Loucy (cell line): ENCODE data around the gene JAM3.
A peak's percentile ranks its signal among the peaks of the same experiment; 100 is the strongest.

Experiments
- H2AFZ ChIP-seq: fragments of 200-600 bp; sonication (generic); 2 replicates; pipeline ENCODE4 v1.6.0; 2016; ENCODE audit warnings: antibody characterized with exemption, mild to moderate bottlenecking, low read length, moderate library complexity
- H3F3A ChIP-seq: fragments of 200-600 bp; 2 replicates; pipeline ENCODE4 v1.6.0; 2016; ENCODE audit warnings: antibody characterized with exemption, low read depth, mild to moderate bottlenecking
- H3K27me3 ChIP-seq: fragments of 200-600 bp; sonication (generic); 2 replicates; pipeline ENCODE4 v1.6.1; 2014; ENCODE audit warnings: low read length, mild to moderate bottlenecking; ENCODE audit not compliant: insufficient read depth, poor library complexity, severe bottlenecking
- H3K36me3 ChIP-seq: fragments of 200-600 bp; sonication (generic); 2 replicates; pipeline ENCODE4 v1.6.1; 2016; ENCODE audit warnings: low read length; ENCODE audit not compliant: insufficient read depth
- H3K4me1 ChIP-seq: fragments of 200-600 bp; sonication (generic); 2 replicates; pipeline ENCODE4 v1.5.1; 2014; ENCODE audit warnings: low read length, mild to moderate bottlenecking; ENCODE audit not compliant: insufficient read depth, poor library complexity, severe bottlenecking
- H3K4me2 ChIP-seq: fragments of 200-600 bp; sonication (generic); 2 replicates; pipeline ENCODE4 v1.6.0; 2014; ENCODE audit warnings: antibody characterized with exemption, low read length, low read depth, mild to moderate bottlenecking; ENCODE audit not compliant: poor library complexity, severe bottlenecking
- H3K4me3 ChIP-seq: fragments of 200-600 bp; sonication (generic); 2 replicates; pipeline ENCODE4 v1.5.1; 2014; ENCODE audit warnings: low read length, mild to moderate bottlenecking, mixed read lengths; ENCODE audit not compliant: poor library complexity, severe bottlenecking
- H3K79me2 ChIP-seq: fragments of 200-600 bp; sonication (generic); 2 replicates; pipeline ENCODE4 v1.6.1; 2014; ENCODE audit warnings: low read length; ENCODE audit not compliant: insufficient read depth
- H3K9ac ChIP-seq: fragments of 200-600 bp; sonication (generic); 2 replicates; pipeline ENCODE4 v1.6.0; 2014; ENCODE audit warnings: mild to moderate bottlenecking, low read depth, low read length, moderate library complexity; ENCODE audit not compliant: poor library complexity, severe bottlenecking
- H3K9me2 ChIP-seq: fragments of 200-600 bp; sonication (generic); replicated peaks from 2 replicates; pipeline ENCODE4 v1.6.1; 2016; ENCODE audit warnings: low read depth, low read length, mixed read lengths
- H3K9me3 ChIP-seq: fragments of 200-600 bp; sonication (generic); 2 replicates; pipeline ENCODE4 v1.6.1; 2014; ENCODE audit warnings: mild to moderate bottlenecking, antibody characterized with exemption, low read length, low read depth; ENCODE audit not compliant: insufficient read depth
- H4K20me1 ChIP-seq: fragments of 200-600 bp; sonication (generic); 2 replicates; pipeline ENCODE4 v1.6.0; 2014; ENCODE audit warnings: antibody characterized with exemption, low read length, mild to moderate bottlenecking; ENCODE audit not compliant: insufficient read depth, poor library complexity, severe bottlenecking
- CTCF ChIP-seq: fragments of 200-600 bp; sonication (generic); conservative IDR thresholded peaks from 2 replicates; pipeline ENCODE4 v1.5.1; 2014; ENCODE audit warnings: mild to moderate bottlenecking, antibody characterized with exemption, low read length
- EZH2phosphoT487 ChIP-seq: fragments of 200-600 bp; IDR thresholded peaks from 2 replicates; pipeline ENCODE4 v1.6.1; 2018; ENCODE audit warnings: antibody characterized with exemption, mild to moderate bottlenecking, moderate library complexity, borderline replicate concordance

JAM3 gene

GRCh38 chr11:134063124-134063495 lies 5.8 kb upstream of the JAM3 start:
- no peaks in the 10 kb centered on the region for H3F3A ChIP-seq
- H3K79me2 ChIP-seq: no peaks in the 10 kb centered on the region

GRCh38 chr11:134063991-134064747 lies 4.7 kb upstream of the JAM3 start:
- H3K79me2 ChIP-seq: no peaks in the 10 kb centered on the region
- no peaks in the 10 kb centered on the region for H4K20me1 ChIP-seq
- no peak overlapping the region for H3K9ac ChIP-seq
- H3K4me2 ChIP-seq: no peak overlapping the region
- H3K4me1 ChIP-seq: peaks cover 17% of the 10 kb centered on the region
- TF ChIP-seq EZH2phosphoT487 (no peak), CTCF (no peak)
- no peak overlapping the region for H2AFZ ChIP-seq
- H3K9me3 ChIP-seq: no peaks in the 10 kb centered on the region
- H3K9me2 ChIP-seq: no peaks in the 10 kb centered on the region
- no peak overlapping the region for H3K4me3 ChIP-seq
- no peaks in the 10 kb centered on the region for H3K27me3 ChIP-seq
- H3K36me3 ChIP-seq: no peaks in the 10 kb centered on the region
- no peaks in the 10 kb centered on the region for H3F3A ChIP-seq

More at GRCh38 chr11:134063124-134063495, 5.8 kb upstream of the JAM3 start:
- Histone ChIP-seq H2AFZ (no peak overlapping the region), H3K27me3 (no peaks in the 10 kb centered on the region), H4K20me1 (no peaks in the 10 kb centered on the region), H3K9me2 (no peaks in the 10 kb centered on the region), H3K36me3 (no peaks in the 10 kb centered on the region), H3K4me3 (peak overlapping the region; percentile 27), H3K9ac (peak overlapping the region; percentile 39), H3K9me3 (no peaks in the 10 kb centered on the region), H3K4me1 (peaks cover 26% of the 10 kb centered on the region), H3K4me2 (peak overlapping the region; percentile 58)
- TF ChIP-seq CTCF: no peak
- no peak for TF ChIP-seq EZH2phosphoT487

GRCh38 chr11:134065381-134065780 lies 3.5 kb upstream of the JAM3 start:
- H3F3A ChIP-seq: no peaks in the 10 kb centered on the region
- TF ChIP-seq EZH2phosphoT487: no peak
- TF ChIP-seq CTCF: no peak
- H3K36me3 ChIP-seq: no peaks in the 10 kb centered on the region
- H3K9ac ChIP-seq: no peak overlapping the region
- no peaks in the 10 kb centered on the region for H3K9me2 ChIP-seq
- H2AFZ ChIP-seq: no peak overlapping the region
- H3K4me1 ChIP-seq: peaks cover 21% of the 10 kb centered on the region
- H3K27me3 ChIP-seq: no peaks in the 10 kb centered on the region
- H4K20me1 ChIP-seq: no peaks in the 10 kb centered on the region
- no peak overlapping the region for H3K4me2 ChIP-seq
- no peaks in the 10 kb centered on the region for H3K79me2 ChIP-seq
- H3K4me3 ChIP-seq: no peak overlapping the region
- no peaks in the 10 kb centered on the region for H3K9me3 ChIP-seq
